Ectodermal cell (in vitro differentiated cells): ENCODE results near the gene CTSK. TPM values are rescaled to one million over a fixed set of nuclear protein-coding genes. Genes with fewer than 3 reads are reported as not detected.
"Not testable (repeated sequence)": the region's sequence is repeated elsewhere in the genome, so short reads cannot be mapped to it uniquely, and the experiment has no call there.

Source experiments
- H3K27ac ChIP-seq: 2 replicates; pipeline ENCODE4 v1.7.0; 2013; ENCODE audit warnings: mild to moderate bottlenecking, low read depth, low read length; ENCODE audit not compliant: insufficient read depth, poor library complexity, severe bottlenecking
- H3K27me3 ChIP-seq: 2 replicates; pipeline ENCODE4 v1.7.0; 2013; ENCODE audit warnings: mild to moderate bottlenecking, low read length; ENCODE audit not compliant: insufficient read depth, control insufficient read depth, poor library complexity, severe bottlenecking
- H3K36me3 ChIP-seq: one replicate; pipeline ENCODE4 v1.7.0; 2013; ENCODE audit warnings: low read length; ENCODE audit not compliant: control insufficient read depth, insufficient read depth
- H3K4me1 ChIP-seq: one replicate; pipeline ENCODE4 v1.7.0; 2013; ENCODE audit warnings: low read length; ENCODE audit not compliant: control insufficient read depth, insufficient read depth
- H3K4me3 ChIP-seq: 2 replicates; pipeline ENCODE4 v1.7.0; 2013; ENCODE audit warnings: low read depth, low read length, control low read depth; ENCODE audit not compliant: insufficient read depth
- H3K9me3 ChIP-seq: 2 replicates; pipeline ENCODE4 v1.7.0; 2013; ENCODE audit warnings: mild to moderate bottlenecking, low read length, moderate library complexity; ENCODE audit not compliant: control insufficient read depth
- WGBS, 2 experiments: methylation state at CpG; one replicate each; pipeline ENCODE4 v1.1.7; 2013; ENCODE audit warnings: missing lambda C conversion rate in 2 of 2; 5-methylcytosine and 5-hydroxymethylcytosine counted together
- polyA plus RNA-seq, 4 experiments: library from polyadenylated mRNA; stranded (reverse); fragments of 50-300 nt; gene quantifications; one replicate each; pipeline ENCODE4 v1.2.3, GENCODE V29; 2013

The CTSK gene
- polyA plus RNA-seq (2013, experiment 1 of 4): 5.5 TPM
- polyA plus RNA-seq (2013, experiment 2 of 4): 5.5 TPM
- polyA plus RNA-seq (2013, experiment 3 of 4): 6.0 TPM
- 6.7 TPM for polyA plus RNA-seq (2013, experiment 4 of 4)

DNA sequence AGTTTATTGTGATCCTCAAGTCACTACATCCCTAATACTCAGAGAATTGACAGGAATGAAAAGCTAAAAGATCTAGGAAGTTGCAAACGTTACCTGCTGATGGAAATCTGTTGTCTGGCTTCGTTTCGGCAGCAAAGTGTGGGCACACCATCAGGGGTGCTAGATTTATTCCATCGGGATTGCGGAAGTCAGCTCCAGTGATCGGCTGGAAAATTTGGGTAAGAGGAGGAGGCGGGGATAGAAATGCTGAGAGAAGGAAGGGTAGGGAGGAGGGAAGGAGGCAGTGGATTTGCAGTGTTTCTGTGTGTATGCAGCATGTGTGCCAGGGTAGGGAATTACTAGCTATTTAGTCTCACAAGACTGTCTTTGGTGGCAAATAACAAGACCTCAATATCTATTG lies at the start of gene CTSK:
CTSK (minus strand) TSS at position 140 of the 400 bp plus-strand sequence. CDS start 1,455 bp downstream, outside the sequence.
- Histone ChIP-seq H3K27me3 (no peaks in the 10 kb centered on the region), H3K36me3 (peaks cover 21% of the 10 kb centered on the region), H3K4me3 (no peak within 1 kb of the TSS), H3K9me3 (no peaks in the 10 kb centered on the region), H3K4me1 (peaks cover 5% of the 10 kb centered on the region), H3K27ac (no peak within 1 kb of the TSS)
- 67 to 70% methylated on average over 7 of the region's 7 CpGs for WGBS, 2 experiments

DNA sequence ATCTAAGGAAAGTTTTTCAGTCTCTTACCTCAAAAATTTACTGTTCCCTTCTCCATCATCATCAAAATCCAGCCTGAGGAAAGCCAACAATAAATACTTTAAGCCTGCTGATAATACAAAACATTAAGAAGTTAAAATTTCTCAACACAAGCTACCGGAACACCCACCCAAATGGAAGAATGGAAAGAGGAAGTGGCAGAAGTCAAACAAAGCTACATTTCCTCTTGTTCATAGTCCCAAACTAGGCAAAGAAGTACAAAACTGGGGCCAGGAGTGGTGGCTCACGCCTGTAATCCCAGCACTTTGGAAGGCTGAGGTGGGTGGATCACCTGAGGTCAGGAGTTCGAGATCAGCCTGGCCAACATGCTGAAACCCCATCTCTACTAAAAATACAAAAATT lies 44.7 kb upstream of the CTSK start:
- H3K27ac ChIP-seq, H3K4me1 ChIP-seq, H3K4me3 ChIP-seq, H3K9me3 ChIP-seq, H3K27me3 ChIP-seq: not testable (repeated sequence)
- peaks cover 19% of the 10 kb centered on the region for H3K36me3 ChIP-seq
- 89 to 93% methylated on average over 3 of the region's 3 CpGs for WGBS, 2 experiments

DNA sequence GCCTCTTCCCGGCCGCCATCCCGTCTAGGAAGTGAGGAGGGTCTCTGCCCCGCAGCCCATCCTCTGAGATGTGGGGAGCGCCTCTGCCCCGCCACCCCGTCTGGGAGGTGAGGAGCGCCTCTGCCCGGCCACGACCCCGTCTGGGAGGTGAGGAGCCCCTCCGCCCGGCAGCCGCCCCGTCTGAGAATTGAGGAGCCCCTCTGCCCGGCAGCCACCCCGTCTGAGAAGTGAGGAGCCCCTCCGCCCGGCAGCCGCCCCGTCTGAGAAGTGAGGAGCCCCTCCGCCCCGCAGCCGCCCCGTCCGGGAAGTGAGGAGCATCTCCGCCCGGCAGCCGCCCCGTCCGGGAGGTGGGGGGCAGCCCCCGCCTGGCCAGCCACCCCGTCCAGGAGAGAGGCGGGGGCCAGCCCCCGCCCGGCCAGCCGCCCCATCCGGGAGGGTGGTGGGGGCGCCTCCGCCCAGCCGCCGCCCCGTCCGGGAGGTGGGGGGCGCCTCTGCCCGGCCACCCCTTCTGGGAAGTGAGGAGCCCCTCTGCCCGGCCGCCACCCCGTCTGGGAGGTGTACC lies 42.8 kb upstream of the CTSK start:
- H3K4me1 ChIP-seq, H3K27me3 ChIP-seq, H3K9me3 ChIP-seq, H3K4me3 ChIP-seq, H3K27ac ChIP-seq: not testable (repeated sequence)
- 93 to 96% methylated on average over 42 to 44 of the region's 49 CpGs for WGBS, 2 experiments
- peaks cover 19% of the 10 kb centered on the region for H3K36me3 ChIP-seq

DNA sequence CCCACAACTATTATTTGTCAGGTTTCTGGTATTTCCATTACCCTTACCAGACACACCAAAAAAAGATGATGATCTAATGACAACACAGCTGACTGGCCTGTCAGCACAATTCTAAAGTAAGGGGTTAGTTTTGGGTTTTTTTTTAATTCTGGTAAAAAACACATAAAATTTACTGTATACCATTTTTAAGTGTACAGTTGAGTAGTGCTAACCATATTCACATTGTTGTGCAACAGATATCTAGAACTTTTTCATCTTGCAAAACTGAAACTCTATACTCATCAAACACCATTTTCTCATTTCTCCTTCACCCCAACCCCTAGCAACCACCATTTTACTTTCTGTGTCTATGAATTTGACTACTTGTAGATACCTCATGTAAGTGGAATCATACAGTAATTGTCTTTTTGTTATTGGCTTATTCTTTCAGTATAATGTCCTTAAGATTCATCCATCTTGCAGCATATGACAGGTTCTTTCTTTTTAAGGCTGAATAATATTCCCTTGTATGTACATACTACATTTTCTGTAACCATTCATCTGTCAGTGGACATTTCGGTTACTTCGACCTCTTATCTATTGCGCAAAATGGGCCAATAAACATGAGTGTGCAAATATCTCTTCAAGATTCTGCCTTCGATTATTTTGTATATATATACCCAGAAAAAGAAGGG lies 38.5 kb upstream of the CTSK start:
- Histone ChIP-seq H3K4me3 (no peak overlapping the region), H3K27me3 (no peaks in the 10 kb centered on the region), H3K36me3 (no peaks in the 10 kb centered on the region), H3K27ac (no peak overlapping the region), H3K9me3 (no peaks in the 10 kb centered on the region), H3K4me1 (no peaks in the 10 kb centered on the region)
- WGBS, 2 experiments: 94 to 97% methylated on average over 4 of the region's 4 CpGs

DNA sequence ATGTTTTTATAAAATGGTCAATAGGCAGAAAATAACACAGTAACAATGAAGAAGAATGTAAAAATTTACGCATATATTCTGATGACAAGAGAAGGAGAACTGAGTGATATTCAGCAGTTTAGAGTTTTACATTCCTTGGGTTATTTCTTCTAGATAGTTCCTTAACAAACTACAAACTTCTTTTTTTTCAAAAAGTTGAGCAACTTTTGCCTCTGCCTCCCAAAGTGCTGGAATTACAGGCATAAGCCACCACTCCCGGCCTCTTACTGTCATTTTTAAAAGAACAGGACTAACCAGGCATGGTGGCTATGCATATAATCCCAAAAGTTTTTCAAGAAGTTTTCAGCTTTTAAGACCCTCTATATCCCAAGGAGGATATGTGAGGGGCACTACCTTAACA lies 35.4 kb upstream of the CTSK start:
- Histone ChIP-seq H3K36me3 (peaks cover 2% of the 10 kb centered on the region), H3K4me1 (no peaks in the 10 kb centered on the region), H3K4me3 (no peak overlapping the region), H3K27me3 (no peaks in the 10 kb centered on the region), H3K27ac (no peak overlapping the region), H3K9me3 (no peaks in the 10 kb centered on the region)
- 96 to 98% methylated on average over 2 of the region's 2 CpGs for WGBS, 2 experiments

DNA sequence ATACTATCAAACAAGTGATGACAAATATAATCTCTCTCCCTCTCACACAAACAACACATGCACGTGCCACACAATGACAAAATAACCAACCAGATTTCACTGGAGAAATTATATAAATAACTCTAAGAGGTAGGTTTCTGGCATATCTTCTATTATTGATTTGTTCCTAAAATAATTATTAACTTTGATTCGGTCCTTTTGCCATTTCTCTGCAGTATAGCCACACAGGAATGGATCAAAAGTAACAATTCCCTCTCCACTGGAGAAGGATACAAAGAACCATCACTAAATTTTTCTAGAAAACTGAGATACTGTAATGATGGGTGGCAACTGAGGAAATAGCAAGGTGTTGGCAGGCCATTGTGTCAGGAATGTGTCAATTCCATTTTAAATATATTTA lies 34.9 kb upstream of the CTSK start:
- H3K9me3 ChIP-seq: no peaks in the 10 kb centered on the region
- WGBS, 2 experiments: 94% methylated on average over 2 of the region's 2 CpGs; no CpG with 5 or more reads in 1 of the 2 experiments
- H3K4me1 ChIP-seq: no peaks in the 10 kb centered on the region
- H3K27me3 ChIP-seq: no peaks in the 10 kb centered on the region
- H3K27ac ChIP-seq: no peak overlapping the region
- H3K36me3 ChIP-seq: peaks cover 2% of the 10 kb centered on the region
- no peak overlapping the region for H3K4me3 ChIP-seq

DNA sequence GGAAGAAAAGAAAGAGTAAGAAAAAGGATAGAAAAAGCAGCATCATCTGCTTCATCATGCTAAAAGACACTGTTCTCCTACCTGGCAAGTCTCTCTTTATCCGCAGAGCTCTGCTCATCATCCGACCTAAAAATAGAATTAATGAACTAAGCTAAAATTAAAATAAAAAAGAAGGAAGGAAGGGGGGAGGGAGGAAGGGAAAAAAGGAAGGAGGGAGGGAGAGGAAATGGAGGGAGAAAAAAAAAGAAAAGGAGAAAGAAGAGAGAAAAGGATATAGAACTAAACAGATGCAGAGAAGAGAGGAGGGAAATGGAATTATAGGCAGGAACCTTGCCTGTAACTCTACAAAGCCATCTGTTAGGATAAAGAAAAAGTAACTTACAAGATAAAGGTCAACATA lies 34.3 kb upstream of the CTSK start:
- H3K9me3 ChIP-seq: no peaks in the 10 kb centered on the region
- 80 to 86% methylated on average over 1 of the region's 2 CpGs for WGBS, 2 experiments
- no peak overlapping the region for H3K27ac ChIP-seq
- H3K27me3 ChIP-seq: no peaks in the 10 kb centered on the region
- no peaks in the 10 kb centered on the region for H3K4me1 ChIP-seq
- H3K36me3 ChIP-seq: peaks cover 2% of the 10 kb centered on the region
- H3K4me3 ChIP-seq: no peak overlapping the region

DNA sequence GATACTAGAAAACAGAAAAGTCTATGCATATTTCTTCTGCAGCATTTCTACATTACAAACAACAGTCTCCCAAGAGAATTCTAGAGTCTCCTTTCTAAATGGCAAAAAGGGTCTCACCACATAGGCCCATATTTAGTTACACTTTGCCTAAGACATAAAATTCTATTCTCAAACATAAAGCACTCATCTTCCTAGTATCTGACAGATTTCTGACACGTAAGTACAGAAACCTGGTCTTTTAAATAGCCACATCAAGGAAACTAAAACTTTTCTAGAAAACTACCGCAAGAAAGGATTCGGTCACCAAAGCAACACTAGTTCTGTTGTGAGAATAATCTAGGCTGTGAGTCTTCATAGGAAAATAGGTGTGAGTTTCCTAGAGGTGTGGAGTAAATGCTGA lies 33.6 kb upstream of the CTSK start:
- Histone ChIP-seq H3K36me3 (peaks cover 2% of the 10 kb centered on the region), H3K4me3 (no peak overlapping the region), H3K27me3 (no peaks in the 10 kb centered on the region), H3K27ac (no peak overlapping the region), H3K9me3 (no peaks in the 10 kb centered on the region), H3K4me1 (no peaks in the 10 kb centered on the region)
- WGBS, 2 experiments: 91 to 98% methylated on average over 3 of the region's 3 CpGs

DNA sequence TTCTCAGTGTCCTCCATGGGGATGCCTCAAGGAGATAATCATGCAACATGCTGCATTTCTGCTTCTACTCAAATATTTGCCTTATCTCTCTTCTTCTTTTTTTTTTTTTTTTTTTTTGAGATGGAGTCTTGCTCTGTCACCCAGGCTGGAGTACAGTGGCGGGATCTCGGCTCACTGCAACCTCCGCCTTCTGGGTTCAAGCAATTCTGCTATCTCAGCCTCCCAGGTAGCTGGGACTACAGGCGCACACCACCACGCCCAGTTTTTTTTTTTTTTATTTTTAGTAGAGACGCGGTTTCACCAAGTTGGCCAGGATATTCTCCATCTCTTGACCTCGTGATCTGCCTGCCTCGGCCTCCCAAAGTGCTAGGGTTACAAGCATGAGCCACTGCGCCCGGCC lies 32.8 kb upstream of the CTSK start:
- 91 to 95% methylated on average over 11 of the region's 11 CpGs for WGBS, 2 experiments

DNA sequence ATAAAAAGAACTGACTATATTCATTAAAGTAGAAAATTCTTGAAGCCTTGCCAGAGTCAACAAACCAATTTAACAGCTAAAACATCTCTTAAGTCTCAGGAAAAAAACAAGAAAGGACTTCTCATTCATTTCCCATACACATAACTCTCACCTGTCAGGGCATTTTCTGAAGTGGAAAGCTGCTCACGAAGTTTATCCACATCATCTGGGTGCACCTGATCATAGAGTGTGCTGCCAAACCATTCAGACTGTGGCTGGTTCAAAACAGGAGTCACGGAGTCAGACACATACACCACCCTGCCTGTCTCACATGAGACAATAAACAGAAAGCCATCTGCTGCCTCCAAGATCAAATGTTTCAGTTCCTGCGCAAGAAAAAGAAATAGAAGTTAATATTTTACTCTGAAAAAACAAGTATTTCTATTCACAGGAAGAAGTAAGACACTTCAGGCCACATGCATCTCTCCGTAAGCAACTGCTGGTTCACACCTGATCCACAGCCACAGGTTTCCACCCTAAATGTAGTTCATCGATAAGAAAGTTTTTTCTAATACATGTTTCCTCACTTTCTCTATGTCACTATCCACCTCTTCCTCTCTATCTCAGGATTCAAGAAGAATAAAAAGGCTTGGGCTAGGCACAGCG lies 28.2 kb upstream of the CTSK start:
- no peaks in the 10 kb centered on the region for H3K4me1 ChIP-seq
- no peaks in the 10 kb centered on the region for H3K9me3 ChIP-seq
- no peak overlapping the region for H3K4me3 ChIP-seq
- H3K36me3 ChIP-seq: peaks cover 22% of the 10 kb centered on the region
- 93 to 95% methylated on average over 6 of the region's 6 CpGs for WGBS, 2 experiments
- H3K27me3 ChIP-seq: no peaks in the 10 kb centered on the region
- H3K27ac ChIP-seq: no peak overlapping the region

More for the DNA sequence above, 32.8 kb upstream of the CTSK start:
- H3K36me3 ChIP-seq, H3K9me3 ChIP-seq, H3K4me1 ChIP-seq, H3K27me3 ChIP-seq, H3K27ac ChIP-seq, H3K4me3 ChIP-seq: not testable (repeated sequence)
